DND-41 (cell line): ENCODE results near the gene MPPE1.

Experiments used
- CTCF ChIP-seq: IDR thresholded peaks from 2 replicates; pipeline ENCODE4 v1.5.1; 2012; ENCODE audit warnings: borderline replicate concordance, low read length, moderate library complexity, mild to moderate bottlenecking; ENCODE audit not compliant: poor library complexity, severe bottlenecking; ENCODE audit errors: extremely low read depth
- EZH2 ChIP-seq: IDR thresholded peaks from 3 replicates; pipeline ENCODE4 v1.6.1; 2012; ENCODE audit warnings: borderline replicate concordance, low read depth, mild to moderate bottlenecking, moderate library complexity, low read length, inconsistent platforms; ENCODE audit not compliant: severe bottlenecking

GRCh38 chr18:11951390-11951851, 43.3 kb upstream of the MPPE1 start:
- TF ChIP-seq EZH2: no peak
- TF ChIP-seq CTCF: no peak
